Measurements from ENCODE around the gene ABHD12B.
A peak's percentile ranks its signal among the peaks of the same experiment; 100 is the strongest.
"Not testable (repeated sequence)": the region's sequence is repeated elsewhere in the genome, so short reads cannot be mapped to it uniquely, and the experiment has no call there.

The ABHD12B gene

GRCh38 chr14:50874757-50875156 lies 2.9 kb downstream of the ABHD12B start:
- no peak for DNase-seq (ENCODE audit: low spot score)

GRCh38 chr14:50875359-50876070 lies 3.7 kb downstream of the ABHD12B start:
- TF ChIP-seq CTCF (IDR thresholded peaks at IDR 0.05; ENCODE audit: extremely low read depth, missing control alignments): no peak
- DNase-seq (ENCODE audit: low spot score): peak; percentile 88

More at GRCh38 chr14:50874757-50875156, 2.9 kb downstream of the ABHD12B start:
- TF ChIP-seq CTCF (IDR thresholded peaks at IDR 0.05; ENCODE audit: extremely low read depth, missing control alignments): no peak

GRCh38 chr14:50882932-50883826 lies 11.3 kb downstream of the ABHD12B start:
- no peak for DNase-seq (ENCODE audit: low spot score)

GRCh38 chr14:50883827-50884197 lies 12.0 kb downstream of the ABHD12B start:
- TF ChIP-seq CTCF (IDR thresholded peaks at IDR 0.05; ENCODE audit: extremely low read depth, missing control alignments): no peak
- DNase-seq (ENCODE audit: low spot score): no peak

More at GRCh38 chr14:50882932-50883826, 11.3 kb downstream of the ABHD12B start:
- TF ChIP-seq CTCF (IDR thresholded peaks at IDR 0.05; ENCODE audit: extremely low read depth, missing control alignments): no peak

- no peak for TF ChIP-seq CTCF (IDR thresholded peaks at IDR 0.05; ENCODE audit: extremely low read depth, missing control alignments)
- DNase-seq (ENCODE audit: low spot score): no peak
Measured at GRCh38 chr14:50887476-50887875, 15.6 kb downstream of the ABHD12B start.

- no peak for TF ChIP-seq CTCF (IDR thresholded peaks at IDR 0.05; ENCODE audit: extremely low read depth, missing control alignments)
- DNase-seq (ENCODE audit: low spot score): no peak
Measured at GRCh38 chr14:50892255-50892654, 20.4 kb downstream of the ABHD12B start.

- not testable (repeated sequence) for DNase-seq (ENCODE audit: low spot score)
Measured at GRCh38 chr14:50896421-50896820, 24.6 kb downstream of the ABHD12B start.

GRCh38 chr14:50897005-50897404 lies 25.2 kb downstream of the ABHD12B start:
- not testable (repeated sequence) for DNase-seq (ENCODE audit: low spot score)
